Esophagus muscularis mucosa (tissue), 4 donors: ENCODE data around the gene PKP1. TPM values are rescaled to one million over a fixed set of nuclear protein-coding genes. Genes with fewer than 3 reads are reported as not detected.

ENCODE experiments used
- DNase-seq: peaks from one replicate; pipeline ENCODE4 v3.0.0-alpha.2; 2017; ENCODE audit errors: extremely low spot score
- H3K27ac ChIP-seq, 4 donors: fragments of 200-600 bp; sonication (generic); replicated peaks in 1 of 4; 1 replicate in 3 of 4; 2 replicates in 1 of 4; pipeline ENCODE4 v1.5.1; 2016 to 2019; ENCODE audit warnings: mild to moderate bottlenecking in 1 of 4
- H3K27me3 ChIP-seq, 4 donors: fragments of 200-600 bp; sonication (generic); one replicate each; pipeline versions ENCODE4 v1.5.1 to v1.6.0; 2016 to 2019
- H3K36me3 ChIP-seq, 4 donors: fragments of 200-600 bp; sonication (generic); one replicate each; pipeline ENCODE4 v1.5.1; 2016 to 2019
- H3K4me1 ChIP-seq, 4 donors: fragments of 200-600 bp; sonication (generic); one replicate each; pipeline ENCODE4 v1.5.1; 2016 to 2019
- H3K4me3 ChIP-seq, 4 donors: fragments of 200-600 bp; sonication (generic); 1 replicate in 2 of 4; 2 replicates in 2 of 4; pipeline ENCODE4 v1.5.1; 2016 to 2019; ENCODE audit warnings: mild to moderate bottlenecking in 4 of 4, moderate library complexity in 1 of 4
- H3K9me3 ChIP-seq, 4 donors: fragments of 200-600 bp; sonication (generic); 1 replicate in 3 of 4; 2 replicates in 1 of 4; pipeline ENCODE4 v1.5.1; 2016 to 2019
- EP300 ChIP-seq: sonication (generic); formaldehyde crosslinking; IDR thresholded peaks from one replicate; pipeline ENCODE4 v1.6.1; 2017; ENCODE audit warnings: antibody characterized with exemption
- WGBS: methylation state at CpG from one replicate; pipeline ENCODE4 v1.1.5; 2018; 5-methylcytosine and 5-hydroxymethylcytosine counted together
- intact Hi-C: fragments of 100-400 bp; cut with DNase I; formaldehyde crosslinking; loops from one replicate; pipeline ENCODE4 v1.15.1; 2023
- total RNA-seq, 4 donors: library from RNA; depleted of rRNA; stranded (reverse); fragments of >200 nt; gene quantifications; one replicate each; pipeline versions ENCODE4 v1.1.0 to v1.2.1, GENCODE V29; 2016
- TF ChIP-seq, protein P1 (sequence below), 3 experiments: fragments of 200-600 bp in 2 of 3; fragments of 450-650 bp in 1 of 3; sonication (generic) in 2 of 3; IDR thresholded peaks; one replicate each; pipeline ENCODE4 v1.5.1; 2017 to 2019; ENCODE audit warnings: antibody characterized with exemption in 3 of 3, mild to moderate bottlenecking in 2 of 3, moderate library complexity in 1 of 3

Gene PKP1
- total RNA-seq, 4 donors from 2014 or later: 0.50 to 1.9 (median 1.3) TPM

DNA sequence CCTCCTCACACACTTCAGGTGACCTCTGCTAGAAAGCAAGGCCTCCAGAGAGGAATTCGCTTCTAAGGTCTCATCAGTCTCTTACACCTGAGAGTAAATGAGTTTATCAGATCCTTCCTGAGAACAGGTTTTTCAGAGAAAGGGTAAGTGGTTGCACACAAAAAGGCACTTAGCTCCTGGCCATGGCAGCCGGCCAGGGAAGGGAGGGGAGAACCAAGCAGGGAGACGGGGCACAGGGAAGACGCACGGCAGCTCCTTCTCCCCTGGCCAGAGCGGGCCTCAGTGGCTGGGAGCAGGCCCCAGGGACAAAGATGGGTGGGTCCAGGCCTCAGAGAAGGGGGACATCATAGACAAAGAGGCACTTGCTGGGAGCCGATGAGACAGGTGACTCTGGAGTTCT lies 97.8 kb downstream of the PKP1 start:
- H3K4me1 ChIP-seq: peaks cover 0 to 24% (median 0%) of the 10 kb centered on the region in 4 donors

More for the DNA sequence above, 97.8 kb downstream of the PKP1 start:
- WGBS: 84% methylated on average over 7 of the region's 7 CpGs
- Histone ChIP-seq H3K36me3 (peaks cover 0 to 7% (median 0%) of the 10 kb centered on the region in 4 donors), H3K9me3 (no peaks in the 10 kb centered on the region), H3K27me3 (peaks cover 0 to 30% (median 0%) of the 10 kb centered on the region in 4 donors), H3K4me3 (no peak overlapping the region), H3K27ac (no peak overlapping the region)
- intact Hi-C loops: no loop called here
- DNase-seq: no peak
- TF ChIP-seq, protein P1, sequence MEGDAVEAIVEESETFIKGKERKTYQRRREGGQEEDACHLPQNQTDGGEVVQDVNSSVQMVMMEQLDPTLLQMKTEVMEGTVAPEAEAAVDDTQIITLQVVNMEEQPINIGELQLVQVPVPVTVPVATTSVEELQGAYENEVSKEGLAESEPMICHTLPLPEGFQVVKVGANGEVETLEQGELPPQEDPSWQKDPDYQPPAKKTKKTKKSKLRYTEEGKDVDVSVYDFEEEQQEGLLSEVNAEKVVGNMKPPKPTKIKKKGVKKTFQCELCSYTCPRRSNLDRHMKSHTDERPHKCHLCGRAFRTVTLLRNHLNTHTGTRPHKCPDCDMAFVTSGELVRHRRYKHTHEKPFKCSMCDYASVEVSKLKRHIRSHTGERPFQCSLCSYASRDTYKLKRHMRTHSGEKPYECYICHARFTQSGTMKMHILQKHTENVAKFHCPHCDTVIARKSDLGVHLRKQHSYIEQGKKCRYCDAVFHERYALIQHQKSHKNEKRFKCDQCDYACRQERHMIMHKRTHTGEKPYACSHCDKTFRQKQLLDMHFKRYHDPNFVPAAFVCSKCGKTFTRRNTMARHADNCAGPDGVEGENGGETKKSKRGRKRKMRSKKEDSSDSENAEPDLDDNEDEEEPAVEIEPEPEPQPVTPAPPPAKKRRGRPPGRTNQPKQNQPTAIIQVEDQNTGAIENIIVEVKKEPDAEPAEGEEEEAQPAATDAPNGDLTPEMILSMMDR (IDR thresholded peaks at IDR 0.05): no peak
- no peak for TF ChIP-seq EP300

Other genes with a start within 250 kb of the PKP1 start
- not detected for gene CACNA1S, start 171.1 kb upstream of the PKP1 start, total RNA-seq
- not detected for gene ASCL5, start 156.3 kb upstream of the PKP1 start, total RNA-seq
- gene TMEM9, start 129.0 kb upstream of the PKP1 start, total RNA-seq: 10 to 100 TPM; 40.1 to 56.1 (median 49.5) TPM
- not detected for gene IGFN1, start 92.7 kb upstream of the PKP1 start, total RNA-seq
- 1 to 10 TPM in 1 of 4 donors, under 1 TPM in 1, not detected in 2; 0.83 to 2.0 TPM for gene TNNT2, start 94.2 kb downstream of the PKP1 start, total RNA-seq
- gene LAD1, start 115.8 kb downstream of the PKP1 start, total RNA-seq: under 1 TPM in 1 of 4 donors, not detected in 3; 0.17 TPM
- under 1 TPM in 1 of 4 donors, not detected in 3; 0.06 TPM for gene TNNI1, start 138.2 kb downstream of the PKP1 start, total RNA-seq
- 100 to 1,000 TPM in 2 of 4 donors, 10 to 100 TPM in 2; 63.5 to 158 (median 106) TPM for gene PHLDA3, start 185.7 kb downstream of the PKP1 start, total RNA-seq
- 1,000 to 10,000 TPM; 3,645 to 7,984 (median 5,321) TPM for gene CSRP1, start 223.6 kb downstream of the PKP1 start, total RNA-seq